Measurements from ENCODE around the gene DISP3.

DISP3 gene

DNA sequence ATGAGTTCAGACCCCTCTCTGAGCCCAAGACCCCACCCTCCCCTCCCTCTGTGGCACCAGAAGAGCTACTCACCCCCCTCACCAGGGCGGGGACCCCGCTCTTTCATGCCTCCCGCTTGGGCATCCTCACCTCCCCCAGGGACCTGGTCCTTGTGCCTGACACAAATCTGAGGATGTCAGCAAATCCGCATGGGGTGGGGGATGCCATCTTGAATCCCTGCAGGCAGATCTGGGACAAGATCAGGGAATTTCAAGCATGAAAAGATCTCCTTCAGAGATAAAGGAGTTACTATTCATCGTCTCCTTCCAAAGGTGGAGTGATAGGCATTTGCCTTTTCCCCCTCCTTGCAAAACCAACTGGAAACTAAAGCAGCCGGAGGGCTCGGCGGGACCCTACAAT lies 81.1 kb downstream of the DISP3 start:
- DNase-seq (ENCODE audit: low spot score) = no peak
- POLR2A ChIA-PET (ENCODE audit: low non-redundant PET) = interaction anchor here (0.6 kb wide), 1 partner anchor 54 kb away, joined by 3 read pairs; no protein-coding TSS in a partner anchor
- TF ChIP-seq, protein P1, sequence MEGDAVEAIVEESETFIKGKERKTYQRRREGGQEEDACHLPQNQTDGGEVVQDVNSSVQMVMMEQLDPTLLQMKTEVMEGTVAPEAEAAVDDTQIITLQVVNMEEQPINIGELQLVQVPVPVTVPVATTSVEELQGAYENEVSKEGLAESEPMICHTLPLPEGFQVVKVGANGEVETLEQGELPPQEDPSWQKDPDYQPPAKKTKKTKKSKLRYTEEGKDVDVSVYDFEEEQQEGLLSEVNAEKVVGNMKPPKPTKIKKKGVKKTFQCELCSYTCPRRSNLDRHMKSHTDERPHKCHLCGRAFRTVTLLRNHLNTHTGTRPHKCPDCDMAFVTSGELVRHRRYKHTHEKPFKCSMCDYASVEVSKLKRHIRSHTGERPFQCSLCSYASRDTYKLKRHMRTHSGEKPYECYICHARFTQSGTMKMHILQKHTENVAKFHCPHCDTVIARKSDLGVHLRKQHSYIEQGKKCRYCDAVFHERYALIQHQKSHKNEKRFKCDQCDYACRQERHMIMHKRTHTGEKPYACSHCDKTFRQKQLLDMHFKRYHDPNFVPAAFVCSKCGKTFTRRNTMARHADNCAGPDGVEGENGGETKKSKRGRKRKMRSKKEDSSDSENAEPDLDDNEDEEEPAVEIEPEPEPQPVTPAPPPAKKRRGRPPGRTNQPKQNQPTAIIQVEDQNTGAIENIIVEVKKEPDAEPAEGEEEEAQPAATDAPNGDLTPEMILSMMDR (conservative IDR thresholded peaks at IDR 0.05; ENCODE audit: low read depth) = no peak
- no peak overlapping the region for H3K27ac ChIP-seq
- CTCF ChIA-PET = interaction anchor here (0.7 kb wide), 1 partner anchor 141 kb away, joined by 4 read pairs; no protein-coding TSS in a partner anchor

DNA sequence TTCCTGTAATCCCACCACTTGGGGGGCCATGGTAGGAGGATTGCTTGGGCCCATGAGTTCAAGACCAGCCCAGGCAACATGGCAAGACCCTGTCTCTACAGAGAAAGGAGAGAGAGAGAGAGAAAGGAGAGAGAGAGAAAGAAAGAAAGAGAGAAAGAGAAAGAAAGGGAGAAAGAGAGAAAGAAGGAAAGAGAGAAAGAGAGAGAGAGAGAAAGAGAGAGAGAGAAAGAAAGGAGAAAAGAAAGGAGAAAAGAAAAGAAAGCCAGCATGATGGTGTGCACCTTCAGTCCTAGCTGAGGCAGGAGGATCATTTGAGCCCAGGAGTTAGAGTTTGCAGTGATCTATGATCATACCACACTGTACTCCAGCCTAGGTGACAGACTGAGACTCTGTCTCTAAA lies 82.8 kb downstream of the DISP3 start:
- TF ChIP-seq, protein P1 (conservative IDR thresholded peaks at IDR 0.05; ENCODE audit: low read depth) = no peak
- POLR2A ChIA-PET (ENCODE audit: low non-redundant PET) = no interaction called here

DNA sequence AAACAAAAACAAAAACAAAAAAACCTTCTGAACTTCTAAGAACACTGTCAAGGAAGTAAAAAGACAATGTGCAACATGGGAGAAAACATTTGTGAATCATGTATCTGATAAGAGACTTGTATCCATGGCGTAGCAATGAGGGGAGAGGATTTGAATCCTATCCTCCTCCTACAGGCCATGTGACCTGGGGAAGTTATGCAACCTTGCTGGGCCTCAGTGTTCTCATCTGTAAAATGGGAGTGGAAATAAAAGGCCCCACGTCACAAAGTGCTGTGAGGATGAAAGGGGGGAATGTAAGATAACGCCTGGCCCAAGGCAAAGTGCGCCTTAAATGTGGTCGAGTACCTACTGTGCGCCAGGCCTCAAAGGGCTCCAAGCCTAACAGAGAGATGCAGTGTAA lies 83.7 kb downstream of the DISP3 start:
- ChIA-PET CTCF (no interaction called here), POLR2A (ENCODE audit: low non-redundant PET) (no interaction called here)
- H3K27ac ChIP-seq = no peak overlapping the region
- no peak for DNase-seq (ENCODE audit: low spot score)
- TF ChIP-seq, protein P1 (conservative IDR thresholded peaks at IDR 0.05; ENCODE audit: low read depth) = no peak

More for the DNA sequence above, 82.8 kb downstream of the DISP3 start:
- CTCF ChIA-PET = no interaction called here
- DNase-seq (ENCODE audit: low spot score) = no peak
- no peak overlapping the region for H3K27ac ChIP-seq

GRCh38 chr1:11563560-11564069 lies 84.7 kb downstream of the DISP3 start:
- POLR2A ChIA-PET (ENCODE audit: low non-redundant PET) = no interaction called here

GRCh38 chr1:11564237-11564636 lies 85.3 kb downstream of the DISP3 start:
- no peak for DNase-seq (ENCODE audit: low spot score)
- ChIA-PET POLR2A (ENCODE audit: low non-redundant PET) (no interaction called here), CTCF (no interaction called here)
- H3K27ac ChIP-seq = peak overlapping the region; percentile 55
- TF ChIP-seq, protein P1 (conservative IDR thresholded peaks at IDR 0.05; ENCODE audit: low read depth) = no peak

More at GRCh38 chr1:11563560-11564069, 84.7 kb downstream of the DISP3 start:
- CTCF ChIA-PET = interaction anchor here (0.5 kb wide), 1 partner anchor 155 kb away, joined by 4 read pairs; no protein-coding TSS in a partner anchor
- DNase-seq (ENCODE audit: low spot score) = peak; percentile 25
- TF ChIP-seq, protein P1 (conservative IDR thresholded peaks at IDR 0.05; ENCODE audit: low read depth) = no peak
- peak overlapping the region; percentile 55 for H3K27ac ChIP-seq

- TF ChIP-seq, protein P1 (conservative IDR thresholded peaks at IDR 0.05; ENCODE audit: low read depth) = no peak
- CTCF ChIA-PET = no interaction called here
- DNase-seq (ENCODE audit: low spot score) = no peak
- no peak overlapping the region for H3K27ac ChIP-seq
- POLR2A ChIA-PET (ENCODE audit: low non-redundant PET) = interaction anchor here (0.6 kb wide), 1 partner anchor 360 kb away, joined by 4 read pairs; the partner anchor contains the start of gene KIAA2013
Observed at GRCh38 chr1:11566042-11566850, 87.3 kb downstream of the DISP3 start.
